IMR-90 (cell line): ENCODE measurements around the gene SLIT1. TPM values are rescaled to one million over a fixed set of nuclear protein-coding genes. Genes with fewer than 3 reads are reported as not detected.

ENCODE experiments used
- ATAC-seq: fragments of 200-7000 bp; cut with Tn5 transposase; 2 replicates; pipeline ENCODE4 v1.9.1; 2020; ENCODE audit warnings: low read depth, mild to moderate bottlenecking, moderate library complexity
- BruUV-seq: library from RNA; stranded (reverse); fragments of 400-500 nt; replicated peaks from 2 replicates; lab custom pipeline; 2021; lab: Mats Ljungman, UMichigan
- CTCF ChIA-PET: fragments of 300-600 bp; formaldehyde crosslinking; extraction: SDS; loops from one replicate; lab custom pipeline; 2021; ENCODE audit warnings: antibody characterized with exemption; lab: Yijun Ruan, JAX
- POLR2A ChIA-PET: fragments of 300-600 bp; sonication (Branson Sonifier 250); formaldehyde crosslinking; loops from one replicate; lab custom pipeline; 2022; ENCODE audit warnings: antibody characterized with exemption; ENCODE audit not compliant: unreplicated experiment; lab: Charles Lee
- DNase-seq: peaks from one replicate; pipeline ENCODE4 v3.0.0; 2013
- H2AFZ ChIP-seq: replicated peaks from 2 replicates; pipeline ENCODE3; 2013; ENCODE audit warnings: low read length, mild to moderate bottlenecking; ENCODE audit not compliant: poor library complexity
- H2AK5ac ChIP-seq: 2 replicates; pipeline ENCODE4 v1.6.1; 2013; ENCODE audit warnings: low read depth, low read length, inconsistent platforms
- H2AK9ac ChIP-seq: replicated peaks from 2 replicates; pipeline ENCODE3; 2013; ENCODE audit warnings: mild to moderate bottlenecking, low read depth, low read length, moderate library complexity; ENCODE audit not compliant: poor library complexity
- H2BK120ac ChIP-seq: 2 replicates; pipeline ENCODE4 v1.6.1; 2013; ENCODE audit warnings: low read depth, low read length, inconsistent platforms
- H2BK15ac ChIP-seq: 3 replicates; pipeline ENCODE4 v1.6.1; 2013; ENCODE audit warnings: low read depth, low read length, inconsistent platforms
- H2BK20ac ChIP-seq: 2 replicates; pipeline ENCODE4 v1.6.1; 2013; ENCODE audit warnings: low read depth, mild to moderate bottlenecking, inconsistent platforms, low read length, moderate library complexity
- H2BK5ac ChIP-seq: 2 replicates; pipeline ENCODE4 v1.6.1; 2013; ENCODE audit warnings: mild to moderate bottlenecking, low read depth, low read length, inconsistent platforms; ENCODE audit not compliant: poor library complexity, severe bottlenecking
- H3K14ac ChIP-seq: replicated peaks from 2 replicates; pipeline ENCODE4 v1.6.1; 2013; ENCODE audit warnings: low read depth, low read length, inconsistent platforms
- H3K18ac ChIP-seq: 2 replicates; pipeline ENCODE4 v1.6.1; 2013; ENCODE audit warnings: low read depth, low read length, control low read depth
- H3K23ac ChIP-seq: 2 replicates; pipeline ENCODE4 v1.6.1; 2013; ENCODE audit warnings: low read depth, low read length, inconsistent platforms
- H3K27ac ChIP-seq: 2 replicates; pipeline ENCODE4 v1.5.1; 2013; ENCODE audit warnings: mild to moderate bottlenecking, control low read depth, low read length; ENCODE audit not compliant: insufficient read depth
- H3K27me3 ChIP-seq: 2 replicates; pipeline ENCODE4 v1.6.1; 2013; ENCODE audit warnings: low read length; ENCODE audit not compliant: control insufficient read depth, insufficient read depth
- H3K36me3 ChIP-seq: 2 replicates; pipeline ENCODE4 v1.6.1; 2013; ENCODE audit warnings: low read length, mixed read lengths; ENCODE audit not compliant: control insufficient read depth, insufficient read depth
- H3K4ac ChIP-seq: 2 replicates; pipeline ENCODE4 v1.6.1; 2013; ENCODE audit warnings: low read depth, low read length, inconsistent platforms
- H3K4me1 ChIP-seq: 2 replicates; pipeline ENCODE4 v1.6.1; 2013; ENCODE audit warnings: low read length, mixed read lengths; ENCODE audit not compliant: control insufficient read depth, insufficient read depth
- H3K4me2 ChIP-seq: 2 replicates; pipeline ENCODE4 v1.6.1; 2013; ENCODE audit warnings: low read depth, mild to moderate bottlenecking, control low read depth, low read length, moderate library complexity
- H3K4me3 ChIP-seq: 2 replicates; pipeline ENCODE4 v1.5.1; 2013; ENCODE audit warnings: low read depth, mild to moderate bottlenecking, control low read depth, low read length, moderate library complexity; ENCODE audit not compliant: insufficient read depth
- H3K56ac ChIP-seq: 2 replicates; pipeline ENCODE4 v1.6.1; 2013; ENCODE audit warnings: low read length, inconsistent platforms; ENCODE audit not compliant: insufficient read depth; ENCODE audit errors: extremely low read depth
- H3K79me1 ChIP-seq, 2 experiments: 2 replicates each; pipeline ENCODE4 v1.6.1; 2013; ENCODE audit warnings: low read length in 2 of 2, inconsistent platforms in 1 of 2, low read depth in 1 of 2
- H3K9ac ChIP-seq: 2 replicates; pipeline ENCODE4 v1.6.1; 2013; ENCODE audit warnings: low read depth, low read length, control low read depth
- H3K9me1 ChIP-seq: 2 replicates; pipeline ENCODE4 v1.6.1; 2013; ENCODE audit warnings: low read length, inconsistent platforms; ENCODE audit not compliant: insufficient read depth
- H3K9me3 ChIP-seq: 2 replicates; pipeline ENCODE4 v1.6.1; 2013; ENCODE audit warnings: low read length; ENCODE audit not compliant: control insufficient read depth, insufficient read depth
- H4K20me1 ChIP-seq: 2 replicates; pipeline ENCODE4 v1.6.1; 2013; ENCODE audit warnings: low read length, inconsistent platforms; ENCODE audit not compliant: insufficient read depth
- H4K5ac ChIP-seq: 2 replicates; pipeline ENCODE4 v1.6.1; 2013; ENCODE audit warnings: mild to moderate bottlenecking, low read depth, low read length, control low read depth
- H4K8ac ChIP-seq, 2 experiments: 2 replicates each; pipeline ENCODE4 v1.6.1; 2013; ENCODE audit warnings: low read depth in 2 of 2, low read length in 2 of 2, control low read depth in 1 of 2, inconsistent platforms in 1 of 2
- H4K91ac ChIP-seq: 2 replicates; pipeline ENCODE4 v1.6.1; 2013; ENCODE audit warnings: low read depth, low read length, inconsistent platforms; ENCODE audit not compliant: insufficient read depth
- BHLHE40 ChIP-seq: fragments of 150-350 bp; IDR thresholded peaks from 2 replicates; pipeline ENCODE4 v1.6.1; 2016; ENCODE audit warnings: mild to moderate bottlenecking, low read depth, low read length
- CHD1 ChIP-seq: IDR thresholded peaks from 2 replicates; pipeline ENCODE4 v1.6.1; 2012; ENCODE audit warnings: low read depth, low read length, improper control_type of control experiment
- MAZ ChIP-seq: IDR thresholded peaks from 2 replicates; pipeline ENCODE4 v1.6.1; 2012; ENCODE audit warnings: low read depth, mild to moderate bottlenecking, low read length, improper control_type of control experiment, moderate library complexity, borderline replicate concordance
- WGBS, 2 experiments: methylation state at CpG; one replicate each; pipeline versions ENCODE4 v1.1.5 to v1.1.7; 2013; ENCODE audit warnings: missing lambda C conversion rate in 2 of 2; ENCODE audit not compliant: insufficient read length in 1 of 2; ENCODE audit errors: extremely low coverage in 2 of 2; 5-methylcytosine and 5-hydroxymethylcytosine counted together
- dilution Hi-C: fragments of 300-500 bp; cut with HindIII; formaldehyde crosslinking; loops from one replicate; pipeline ENCODE4 v1.14.3; 2018; ENCODE audit warnings: low sequenced_read_pairs; ENCODE audit not compliant: unreplicated experiment
- in situ Hi-C: fragments of 300-500 bp; cut with MboI; formaldehyde crosslinking; loops from 3 replicates; pipeline ENCODE4 v1.14.3; 2019; ENCODE audit warnings: low sequenced_read_pairs, inconsistent platforms, mixed read lengths
- intact Hi-C: fragments of 100-400 bp; cut with micrococcal nuclease; formaldehyde crosslinking; loops from 2 replicates; pipeline ENCODE4 v1.10.0; 2022
- polyA plus RNA-seq, 3 experiments: library from polyadenylated mRNA; depleted of rRNA; stranded (reverse); fragments of >200 nt; gene quantifications; 2 replicates each; pipeline ENCODE4 v1.2.3, GENCODE V29; 2012; ENCODE audit warnings: low replicate concordance in 1 of 3
- total RNA-seq: library from RNA; depleted of rRNA; stranded (reverse); fragments of >200 nt; gene quantifications from 2 replicates; pipeline ENCODE4 v1.2.3, GENCODE V29; 2012
- TF ChIP-seq, protein P1 (sequence below): conservative IDR thresholded peaks from 2 replicates; pipeline ENCODE4 v1.5.1; 2012; ENCODE audit warnings: mild to moderate bottlenecking, low read depth, low read length, improper control_type of control experiment

SLIT1 gene
- total and polyA plus RNA-seq, 2 of the 4 experiments (the other 2 are of a cell fraction) = under 0.01 TPM

DNA sequence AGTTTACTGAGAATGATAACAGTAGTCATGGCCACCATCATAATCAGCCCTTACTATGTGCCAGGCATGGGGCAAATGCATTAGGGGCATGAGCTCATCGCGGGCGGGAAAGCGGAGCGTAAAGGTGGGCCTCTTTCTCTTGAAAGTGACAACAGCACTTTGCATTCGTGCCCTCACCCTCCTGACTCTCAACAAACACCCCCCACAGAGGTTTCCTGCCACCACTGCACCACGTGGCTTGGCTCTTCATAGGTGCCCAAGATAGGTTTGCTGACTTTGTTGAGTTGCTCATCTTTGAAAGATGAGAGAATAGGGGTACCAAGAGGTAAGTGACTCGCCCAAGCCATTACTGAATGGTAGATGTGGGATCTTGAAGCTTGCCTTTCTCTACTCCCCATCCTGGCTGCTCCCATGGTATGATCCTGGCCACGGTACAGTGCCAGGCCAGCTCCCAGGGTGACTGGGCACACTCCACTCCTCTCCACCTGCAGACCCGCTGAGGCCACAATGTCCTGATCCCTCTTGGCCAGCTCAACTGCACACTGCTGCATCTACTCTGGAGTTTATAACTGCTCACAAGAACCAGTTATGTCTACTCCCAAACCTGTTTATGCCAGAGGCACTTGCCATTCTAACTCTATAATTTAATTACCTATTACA is 26.0 kb downstream of the SLIT1 start:
- no peak overlapping the region for H2AK5ac ChIP-seq
- dilution Hi-C loops = no loop called here
- CTCF ChIA-PET = no interaction called here

More for the DNA sequence above, 26.0 kb downstream of the SLIT1 start:
- Histone ChIP-seq H3K4ac (no peak overlapping the region), H3K18ac (no peak overlapping the region), H4K20me1 (no peaks in the 10 kb centered on the region), H3K27me3 (peaks cover 12% of the 10 kb centered on the region), H3K9ac (no peak overlapping the region), H3K79me1 (no peaks in the 10 kb centered on the region), H3K56ac (no peak overlapping the region), H4K91ac (no peak overlapping the region), H4K8ac (no peak overlapping the region), H3K14ac (no peak overlapping the region), H3K4me3 (no peak overlapping the region), H3K23ac (no peak overlapping the region), H2AFZ (no peak overlapping the region), H2BK15ac (no peak overlapping the region), H2AK9ac (no peak overlapping the region), H3K9me1 (no peaks in the 10 kb centered on the region), H2BK5ac (no peak overlapping the region), H2BK120ac (no peak overlapping the region), H3K9me3 (no peaks in the 10 kb centered on the region), H4K5ac (no peak overlapping the region), H3K36me3 (no peaks in the 10 kb centered on the region), H3K4me2 (no peak overlapping the region), H3K27ac (no peak overlapping the region), H3K4me1 (no peaks in the 10 kb centered on the region), H2BK20ac (no peak overlapping the region)
- ATAC-seq (no peak), DNase-seq (no peak)
- no TSS peak for BruUV-seq
- TF ChIP-seq, protein P1, sequence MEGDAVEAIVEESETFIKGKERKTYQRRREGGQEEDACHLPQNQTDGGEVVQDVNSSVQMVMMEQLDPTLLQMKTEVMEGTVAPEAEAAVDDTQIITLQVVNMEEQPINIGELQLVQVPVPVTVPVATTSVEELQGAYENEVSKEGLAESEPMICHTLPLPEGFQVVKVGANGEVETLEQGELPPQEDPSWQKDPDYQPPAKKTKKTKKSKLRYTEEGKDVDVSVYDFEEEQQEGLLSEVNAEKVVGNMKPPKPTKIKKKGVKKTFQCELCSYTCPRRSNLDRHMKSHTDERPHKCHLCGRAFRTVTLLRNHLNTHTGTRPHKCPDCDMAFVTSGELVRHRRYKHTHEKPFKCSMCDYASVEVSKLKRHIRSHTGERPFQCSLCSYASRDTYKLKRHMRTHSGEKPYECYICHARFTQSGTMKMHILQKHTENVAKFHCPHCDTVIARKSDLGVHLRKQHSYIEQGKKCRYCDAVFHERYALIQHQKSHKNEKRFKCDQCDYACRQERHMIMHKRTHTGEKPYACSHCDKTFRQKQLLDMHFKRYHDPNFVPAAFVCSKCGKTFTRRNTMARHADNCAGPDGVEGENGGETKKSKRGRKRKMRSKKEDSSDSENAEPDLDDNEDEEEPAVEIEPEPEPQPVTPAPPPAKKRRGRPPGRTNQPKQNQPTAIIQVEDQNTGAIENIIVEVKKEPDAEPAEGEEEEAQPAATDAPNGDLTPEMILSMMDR = no peak
- TF ChIP-seq MAZ (no peak), CHD1 (no peak), BHLHE40 (no peak)
- intact Hi-C loops = no loop called here
- WGBS, 2 experiments = 20% methylated on average over 1 of the region's 10 CpGs; no CpG with 5 or more reads in 1 of the 2 experiments
- in situ Hi-C loops = no loop called here
- POLR2A ChIA-PET = no interaction called here
